Cardiac septum (tissue), 1 donor: ENCODE measurements around the gene DPPA4. TPM values are rescaled to one million over a fixed set of nuclear protein-coding genes. Genes with fewer than 3 reads are reported as not detected.

Experiments used
- DNase-seq: peaks from one replicate; pipeline ENCODE4 v3.0.0-alpha.2; 2020; ENCODE audit warnings: low spot score
- intact Hi-C: fragments of 100-400 bp; cut with DNase I; formaldehyde crosslinking; loops from one replicate; pipeline ENCODE4 v1.14.0; 2022
- total RNA-seq: library from RNA; stranded (reverse); fragmentation: NEBNext Ultra II Directional; extraction: Animal tissue kit (Norgen Biotek cat#: 25700); gene quantifications from one replicate; pipeline ENCODE4 v1.2.1, GENCODE V29; 2021
- donor health status: DM: no; HTN: no; CAD: no.

The DPPA4 gene
- total RNA-seq, 1 donor from 2014 or later: not detected

- no peak for DNase-seq
- intact Hi-C loops: no loop called here
These were observed 2.6 kb upstream of the DPPA4 start for GRCh38 chr3:109339714-109340648.

- intact Hi-C loops: no loop called here
These were observed 1.9 kb upstream of the DPPA4 start for GRCh38 chr3:109339197-109339596.

DNA sequence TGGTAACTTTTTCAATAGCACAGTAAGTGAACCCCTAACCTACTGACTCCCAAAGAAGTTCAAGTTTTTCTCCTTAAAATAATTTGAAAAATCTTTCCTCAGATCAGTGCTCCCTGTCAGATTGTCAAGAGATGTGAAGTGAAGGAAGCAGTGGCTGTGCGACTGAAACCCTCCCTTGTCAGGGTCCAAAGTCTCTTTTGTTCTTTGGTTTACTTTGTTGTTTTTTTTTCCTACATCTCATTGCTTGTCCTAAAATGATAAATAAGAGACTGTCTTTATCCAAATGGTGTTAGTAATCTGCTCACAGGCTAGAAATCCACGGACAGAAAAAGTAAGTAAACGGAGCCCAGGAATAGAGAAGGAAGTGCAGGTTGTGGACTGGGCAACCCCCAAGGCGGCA is 976 bp upstream of the DPPA4 start:
- DNase-seq: no peak
- intact Hi-C loops: no loop called here

More at GRCh38 chr3:109339197-109339596, 1.9 kb upstream of the DPPA4 start:
- no peak for DNase-seq

- no peak for DNase-seq
These were observed 970 bp downstream of the DPPA4 start for GRCh38 chr3:109336291-109336861.

DNA sequence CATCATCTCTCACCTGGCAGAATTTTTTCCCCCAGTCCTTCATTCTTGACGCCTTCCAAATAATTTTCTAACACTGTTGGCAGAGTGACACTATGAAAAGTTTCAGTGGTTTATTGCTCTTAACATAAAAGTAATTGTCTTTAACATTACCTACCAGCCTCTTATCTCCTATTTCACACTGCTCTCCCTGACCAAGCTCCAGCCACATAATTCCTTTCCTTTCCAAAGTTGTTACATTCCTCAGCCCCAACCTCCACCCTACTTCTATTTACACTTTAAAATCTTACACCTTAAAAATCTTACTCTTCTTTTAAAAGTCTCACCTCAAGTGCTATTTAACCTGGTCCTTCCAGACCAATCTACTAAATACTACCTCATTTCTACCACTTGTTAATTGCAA is 2.8 kb downstream of the DPPA4 start:
- intact Hi-C loops: no loop called here
- no peak for DNase-seq

More at GRCh38 chr3:109336291-109336861, 970 bp downstream of the DPPA4 start:
- intact Hi-C loops: no loop called here

DNA sequence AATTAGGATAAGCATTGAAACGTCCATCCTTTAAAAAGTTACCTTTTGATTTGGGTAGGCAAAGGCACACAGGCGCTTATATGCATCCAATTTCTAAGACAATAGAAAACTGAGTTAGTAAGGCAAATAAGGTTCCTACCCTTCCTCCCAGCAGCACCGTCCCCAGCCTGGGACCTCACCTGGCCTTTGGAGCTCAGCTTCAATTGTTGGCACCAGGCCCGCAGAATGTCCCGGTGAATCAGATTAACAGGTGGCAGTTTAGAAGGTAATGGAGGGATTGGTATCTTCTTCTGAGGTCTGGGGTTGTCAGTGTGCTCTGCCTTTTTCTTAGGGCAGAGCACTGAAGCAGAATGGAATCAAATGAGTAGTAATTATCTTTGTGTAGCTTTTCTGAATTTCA is 5.7 kb downstream of the DPPA4 start:
- intact Hi-C loops: no loop called here
- no peak for DNase-seq

GRCh38 chr3:109330405-109330804 is 6.9 kb downstream of the DPPA4 start:
- intact Hi-C loops: no loop called here
- no peak for DNase-seq

DNA sequence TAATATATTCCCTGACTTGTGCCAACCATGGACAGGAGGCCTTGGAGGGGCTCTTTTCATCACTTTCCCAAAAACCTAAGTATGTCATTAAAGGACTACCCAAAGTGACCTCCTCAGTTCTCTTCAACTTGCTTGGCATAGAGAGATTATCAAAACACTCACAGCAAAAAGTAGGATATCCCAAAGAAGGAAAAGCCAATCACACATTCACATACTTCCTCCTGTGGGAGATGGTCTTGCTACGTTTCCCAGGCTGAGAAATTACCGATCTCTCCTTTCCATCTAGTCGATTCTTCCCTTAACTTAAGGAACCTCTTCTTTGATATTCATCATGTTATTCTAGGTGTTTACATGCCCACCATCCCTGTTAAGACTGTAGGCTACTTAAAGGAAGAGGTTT is 9.1 kb downstream of the DPPA4 start:
- no peak for DNase-seq
- intact Hi-C loops: no loop called here

- intact Hi-C loops: no loop called here
These were observed 11.7 kb downstream of the DPPA4 start for GRCh38 chr3:109325657-109326056.

DNA sequence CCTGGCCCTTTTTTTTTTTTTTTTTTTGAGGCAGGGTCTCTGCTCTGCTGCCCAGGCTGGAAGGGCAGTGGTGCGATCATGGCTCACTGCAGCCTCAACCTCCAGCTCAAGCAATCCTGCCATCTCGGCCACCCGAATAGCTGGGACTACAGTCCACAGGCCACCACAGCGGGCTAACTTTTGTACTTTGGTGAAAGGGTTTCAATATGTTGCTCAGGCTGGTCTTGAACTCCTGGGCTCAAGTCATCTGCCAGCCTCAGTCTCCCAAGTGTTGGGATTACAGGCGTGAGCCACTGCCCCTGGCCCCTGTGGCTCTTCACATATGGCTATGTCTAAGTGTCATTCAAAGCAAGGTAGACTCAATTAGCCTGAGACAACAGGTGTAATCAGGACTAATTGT is 12.2 kb downstream of the DPPA4 start:
- intact Hi-C loops: no loop called here
- DNase-seq: no peak

More at GRCh38 chr3:109325657-109326056, 11.7 kb downstream of the DPPA4 start:
- DNase-seq: no peak

- intact Hi-C loops: no loop called here
- no peak for DNase-seq
These were observed 21.1 kb downstream of the DPPA4 start, which contains the start of gene DPPA2 for GRCh38 chr3:109316162-109316730. TSS of gene DPPA2 (minus strand) at chr3:109316517. CDS start at chr3:109314542, 1,975 bp downstream.

GRCh38 chr3:109313061-109313460 is 24.3 kb downstream of the DPPA4 start:
- intact Hi-C loops: no loop called here

GRCh38 chr3:109297496-109297895 is 39.9 kb downstream of the DPPA4 start:
- intact Hi-C loops: no loop called here
- DNase-seq: no peak

More at GRCh38 chr3:109313061-109313460, 24.3 kb downstream of the DPPA4 start:
- DNase-seq: no peak

DNA sequence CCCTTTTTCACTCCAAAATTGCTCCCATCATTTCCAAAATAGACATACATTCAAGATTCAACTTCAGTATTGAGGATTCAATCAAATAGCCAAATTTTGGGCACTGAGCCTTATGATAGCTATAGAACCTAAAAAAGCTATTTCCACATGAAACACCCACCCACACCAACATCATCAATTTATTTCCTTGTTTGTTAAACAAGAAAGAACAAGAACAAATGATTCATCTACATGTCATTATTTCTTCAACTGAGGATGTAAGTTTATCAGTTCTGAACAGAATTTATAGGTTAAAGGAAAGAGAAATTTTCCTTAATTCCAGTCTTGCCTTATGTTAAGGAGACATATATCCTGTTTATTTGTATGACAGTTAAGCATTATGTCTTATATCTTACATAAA is 53.3 kb downstream of the DPPA4 start:
- intact Hi-C loops: no loop called here
- DNase-seq: no peak

GRCh38 chr3:109278546-109278945 is 58.8 kb downstream of the DPPA4 start:
- intact Hi-C loops: no loop called here
- no peak for DNase-seq

GRCh38 chr3:109278141-109278540 is 59.2 kb downstream of the DPPA4 start:
- intact Hi-C loops: no loop called here
- DNase-seq: no peak

Other genes with a start within 250 kb of the DPPA4 start
- not detected for gene MORC1, start 219.4 kb downstream of the DPPA4 start, total RNA-seq
- not detected for gene C3orf85, start 200.8 kb downstream of the DPPA4 start, total RNA-seq
- gene DPPA2, start 21.0 kb downstream of the DPPA4 start, total RNA-seq: not detected